ENCODE results near the gene CATSPERE.

Gene CATSPERE

GRCh38 chr1:244667797-244668196, 206.7 kb downstream of the CATSPERE start (continued):
- TF ChIP-seq CSRNP3 (CRISPR knock-in tag; IDR thresholded peaks at IDR 0.05) = no peak
- TF ChIP-seq ZFP3 (CRISPR knock-in tag; IDR thresholded peaks at IDR 0.05) = no peak
- TF ChIP-seq ZFP30 (CRISPR knock-in tag; IDR thresholded peaks at IDR 0.05) = no peak
- TF ChIP-seq TCF4 (CRISPR knock-in tag; IDR thresholded peaks at IDR 0.05; ENCODE audit: borderline replicate concordance) = no peak

DNA sequence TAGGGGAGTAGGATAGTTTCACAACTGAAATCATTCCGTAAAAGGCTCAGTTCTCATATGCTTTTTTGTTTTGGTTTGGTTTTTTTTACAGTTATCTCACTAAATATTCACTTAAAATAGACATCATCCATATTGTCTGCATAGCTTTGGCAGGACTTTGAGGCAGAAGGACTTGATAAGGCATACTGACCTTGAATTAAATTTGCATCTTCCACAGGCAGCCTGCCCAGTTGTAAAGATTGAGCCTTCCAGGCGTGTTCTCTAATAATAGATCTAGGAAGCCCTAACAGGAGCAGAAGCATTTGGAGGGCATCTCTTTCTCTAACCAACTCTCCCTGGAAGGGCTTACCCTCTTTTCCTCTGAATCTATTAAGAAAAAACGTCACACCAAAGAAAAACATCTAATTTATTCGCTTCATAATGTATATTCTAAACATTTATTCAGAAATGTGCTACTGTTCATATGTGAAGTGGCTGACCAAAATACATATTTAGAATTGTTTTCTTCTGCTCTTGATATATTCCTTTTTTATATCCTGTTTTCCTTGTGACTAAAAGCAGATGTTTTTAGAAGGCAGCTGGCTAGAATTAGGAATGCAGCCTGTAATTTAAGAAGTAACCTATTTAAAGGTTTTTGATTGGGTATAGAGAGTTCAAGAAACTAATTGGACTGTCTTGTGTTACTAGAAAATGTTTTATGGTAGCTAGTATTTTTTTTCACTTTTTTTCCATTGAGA, 212.0 kb downstream of the CATSPERE start:
- peak; percentile 89 for ATAC-seq
- no peak for TF ChIP-seq GLIS3 (CRISPR knock-in tag; IDR thresholded peaks at IDR 0.05)
- no peak for TF ChIP-seq ZNF70 (CRISPR knock-in tag; IDR thresholded peaks at IDR 0.05)
- 0 out of 2 replicates have a peak, but pooled peaks have one; percentile 37 for TF ChIP-seq ISL1 (CRISPR knock-in tag; IDR thresholded peaks at IDR 0.05)
- TF ChIP-seq, protein P1, sequence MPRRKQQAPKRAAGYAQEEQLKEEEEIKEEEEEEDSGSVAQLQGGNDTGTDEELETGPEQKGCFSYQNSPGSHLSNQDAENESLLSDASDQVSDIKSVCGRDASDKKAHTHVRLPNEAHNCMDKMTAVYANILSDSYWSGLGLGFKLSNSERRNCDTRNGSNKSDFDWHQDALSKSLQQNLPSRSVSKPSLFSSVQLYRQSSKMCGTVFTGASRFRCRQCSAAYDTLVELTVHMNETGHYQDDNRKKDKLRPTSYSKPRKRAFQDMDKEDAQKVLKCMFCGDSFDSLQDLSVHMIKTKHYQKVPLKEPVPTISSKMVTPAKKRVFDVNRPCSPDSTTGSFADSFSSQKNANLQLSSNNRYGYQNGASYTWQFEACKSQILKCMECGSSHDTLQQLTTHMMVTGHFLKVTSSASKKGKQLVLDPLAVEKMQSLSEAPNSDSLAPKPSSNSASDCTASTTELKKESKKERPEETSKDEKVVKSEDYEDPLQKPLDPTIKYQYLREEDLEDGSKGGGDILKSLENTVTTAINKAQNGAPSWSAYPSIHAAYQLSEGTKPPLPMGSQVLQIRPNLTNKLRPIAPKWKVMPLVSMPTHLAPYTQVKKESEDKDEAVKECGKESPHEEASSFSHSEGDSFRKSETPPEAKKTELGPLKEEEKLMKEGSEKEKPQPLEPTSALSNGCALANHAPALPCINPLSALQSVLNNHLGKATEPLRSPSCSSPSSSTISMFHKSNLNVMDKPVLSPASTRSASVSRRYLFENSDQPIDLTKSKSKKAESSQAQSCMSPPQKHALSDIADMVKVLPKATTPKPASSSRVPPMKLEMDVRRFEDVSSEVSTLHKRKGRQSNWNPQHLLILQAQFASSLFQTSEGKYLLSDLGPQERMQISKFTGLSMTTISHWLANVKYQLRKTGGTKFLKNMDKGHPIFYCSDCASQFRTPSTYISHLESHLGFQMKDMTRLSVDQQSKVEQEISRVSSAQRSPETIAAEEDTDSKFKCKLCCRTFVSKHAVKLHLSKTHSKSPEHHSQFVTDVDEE (CRISPR knock-in tag; IDR thresholded peaks at IDR 0.05) = peak; percentile 65; the same call in 1 of the 2 replicates
- TF ChIP-seq CSRNP3 (CRISPR knock-in tag; IDR thresholded peaks at IDR 0.05) = no peak

- TF ChIP-seq ESRRG (CRISPR knock-in tag; IDR thresholded peaks at IDR 0.05) (no peak), POU6F1 (CRISPR knock-in tag; IDR thresholded peaks at IDR 0.05; ENCODE audit: borderline replicate concordance, low read depth) (no peak), ZFP3 (CRISPR knock-in tag; IDR thresholded peaks at IDR 0.05) (no peak), GLIS3 (CRISPR knock-in tag; IDR thresholded peaks at IDR 0.05) (no peak), ISL1 (CRISPR knock-in tag; IDR thresholded peaks at IDR 0.05) (no peak), RARB (CRISPR knock-in tag; IDR thresholded peaks at IDR 0.05) (no peak), ZNF8 (CRISPR knock-in tag; IDR thresholded peaks at IDR 0.05) (no peak), OSR1 (CRISPR knock-in tag; IDR thresholded peaks at IDR 0.05) (no peak), CSDC2 (CRISPR knock-in tag; IDR thresholded peaks at IDR 0.05) (no peak), ZFP30 (CRISPR knock-in tag; IDR thresholded peaks at IDR 0.05) (no peak), CSRNP3 (CRISPR knock-in tag; IDR thresholded peaks at IDR 0.05) (no peak), PPARA (CRISPR knock-in tag; IDR thresholded peaks at IDR 0.05; ENCODE audit: borderline replicate concordance) (no peak), TCF4 (CRISPR knock-in tag; IDR thresholded peaks at IDR 0.05; ENCODE audit: borderline replicate concordance) (no peak), ARNTL (CRISPR knock-in tag; IDR thresholded peaks at IDR 0.05; ENCODE audit: borderline replicate concordance, low read depth) (no peak), BACH2 (CRISPR knock-in tag; IDR thresholded peaks at IDR 0.05; ENCODE audit: borderline replicate concordance) (no peak), ZNF565 (CRISPR knock-in tag; conservative IDR thresholded peaks at IDR 0.05; ENCODE audit: low read depth) (no peak), SNAI2 (CRISPR knock-in tag; IDR thresholded peaks at IDR 0.05) (no peak)
- TF ChIP-seq, protein P2, sequence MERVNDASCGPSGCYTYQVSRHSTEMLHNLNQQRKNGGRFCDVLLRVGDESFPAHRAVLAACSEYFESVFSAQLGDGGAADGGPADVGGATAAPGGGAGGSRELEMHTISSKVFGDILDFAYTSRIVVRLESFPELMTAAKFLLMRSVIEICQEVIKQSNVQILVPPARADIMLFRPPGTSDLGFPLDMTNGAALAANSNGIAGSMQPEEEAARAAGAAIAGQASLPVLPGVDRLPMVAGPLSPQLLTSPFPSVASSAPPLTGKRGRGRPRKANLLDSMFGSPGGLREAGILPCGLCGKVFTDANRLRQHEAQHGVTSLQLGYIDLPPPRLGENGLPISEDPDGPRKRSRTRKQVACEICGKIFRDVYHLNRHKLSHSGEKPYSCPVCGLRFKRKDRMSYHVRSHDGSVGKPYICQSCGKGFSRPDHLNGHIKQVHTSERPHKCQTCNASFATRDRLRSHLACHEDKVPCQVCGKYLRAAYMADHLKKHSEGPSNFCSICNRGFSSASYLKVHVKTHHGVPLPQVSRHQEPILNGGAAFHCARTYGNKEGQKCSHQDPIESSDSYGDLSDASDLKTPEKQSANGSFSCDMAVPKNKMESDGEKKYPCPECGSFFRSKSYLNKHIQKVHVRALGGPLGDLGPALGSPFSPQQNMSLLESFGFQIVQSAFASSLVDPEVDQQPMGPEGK (CRISPR knock-in tag; IDR thresholded peaks at IDR 0.05; ENCODE audit: borderline replicate concordance) = no peak
- TF ChIP-seq, protein P3, sequence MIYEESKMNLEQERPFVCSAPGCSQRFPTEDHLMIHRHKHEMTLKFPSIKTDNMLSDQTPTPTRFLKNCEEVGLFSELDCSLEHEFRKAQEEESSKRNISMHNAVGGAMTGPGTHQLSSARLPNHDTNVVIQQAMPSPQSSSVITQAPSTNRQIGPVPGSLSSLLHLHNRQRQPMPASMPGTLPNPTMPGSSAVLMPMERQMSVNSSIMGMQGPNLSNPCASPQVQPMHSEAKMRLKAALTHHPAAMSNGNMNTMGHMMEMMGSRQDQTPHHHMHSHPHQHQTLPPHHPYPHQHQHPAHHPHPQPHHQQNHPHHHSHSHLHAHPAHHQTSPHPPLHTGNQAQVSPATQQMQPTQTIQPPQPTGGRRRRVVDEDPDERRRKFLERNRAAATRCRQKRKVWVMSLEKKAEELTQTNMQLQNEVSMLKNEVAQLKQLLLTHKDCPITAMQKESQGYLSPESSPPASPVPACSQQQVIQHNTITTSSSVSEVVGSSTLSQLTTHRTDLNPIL (CRISPR knock-in tag; IDR thresholded peaks at IDR 0.05; ENCODE audit: low read depth) = no peak
- TF ChIP-seq, protein P1 (CRISPR knock-in tag; IDR thresholded peaks at IDR 0.05) = no peak
Measured at GRCh38 chr1:244674446-244674845, 213.4 kb downstream of the CATSPERE start.

More at GRCh38 chr1:244674446-244674845, 213.4 kb downstream of the CATSPERE start:
- peak; percentile 37 for ATAC-seq

Measured in SK-N-SH treated with all-trans-retinoic acid at 6 μM for 48 hours (cell line).